ENCODE data around the gene BARX2. TPM values are rescaled to one million over a fixed set of nuclear protein-coding genes. Genes with fewer than 3 reads are reported as not detected.

BARX2 gene
- total RNA-seq, 1 donor from 2014 or later = not detected

DNA sequence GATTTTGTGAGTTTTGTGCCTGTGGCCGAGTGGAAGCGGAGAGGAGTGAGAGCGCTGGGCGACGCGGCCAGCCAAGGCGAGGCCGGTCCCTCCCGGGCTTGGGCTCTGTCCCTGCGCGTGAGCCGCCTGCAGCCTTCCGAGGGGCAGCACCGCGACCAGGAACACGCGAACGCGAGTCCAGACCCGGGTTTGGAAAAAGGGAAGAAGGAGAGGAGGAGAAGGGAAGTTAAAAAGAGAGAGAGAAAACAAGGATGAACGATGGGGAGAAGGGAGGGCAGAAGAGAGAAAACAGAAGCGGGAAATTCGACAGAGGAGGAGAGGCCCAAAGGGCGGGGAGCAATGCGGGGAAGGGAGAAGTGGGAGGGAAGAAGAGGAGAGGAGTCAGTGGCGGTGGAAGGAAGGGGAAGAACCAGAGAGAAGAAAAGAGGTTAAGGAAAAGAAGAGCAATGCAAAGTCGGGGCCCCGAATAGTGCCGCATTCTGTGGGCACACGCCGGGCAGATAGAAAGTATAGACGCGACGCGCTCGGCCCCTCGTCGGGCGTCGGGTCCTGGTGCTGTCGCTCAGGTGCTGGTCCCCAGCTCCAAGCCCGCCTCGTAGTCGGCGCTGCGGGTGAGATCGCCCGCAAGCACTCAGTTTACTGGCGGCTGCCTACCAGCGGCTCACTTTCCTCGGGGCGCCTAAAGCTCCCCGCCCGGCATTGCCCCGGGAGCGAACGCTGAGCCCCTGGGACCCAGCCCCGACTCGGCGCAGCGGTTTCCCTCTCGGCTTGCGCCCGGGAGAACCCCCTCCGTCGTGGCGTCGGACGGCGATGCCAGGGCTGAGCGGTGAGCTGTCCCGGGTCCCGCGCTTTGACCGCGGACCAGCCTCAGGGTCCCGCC, 2.8 kb upstream of the BARX2 start:
- no peak for DNase-seq (ENCODE audit: low spot score)
- intact Hi-C loops (cut with DNase I) = no loop called here

DNA sequence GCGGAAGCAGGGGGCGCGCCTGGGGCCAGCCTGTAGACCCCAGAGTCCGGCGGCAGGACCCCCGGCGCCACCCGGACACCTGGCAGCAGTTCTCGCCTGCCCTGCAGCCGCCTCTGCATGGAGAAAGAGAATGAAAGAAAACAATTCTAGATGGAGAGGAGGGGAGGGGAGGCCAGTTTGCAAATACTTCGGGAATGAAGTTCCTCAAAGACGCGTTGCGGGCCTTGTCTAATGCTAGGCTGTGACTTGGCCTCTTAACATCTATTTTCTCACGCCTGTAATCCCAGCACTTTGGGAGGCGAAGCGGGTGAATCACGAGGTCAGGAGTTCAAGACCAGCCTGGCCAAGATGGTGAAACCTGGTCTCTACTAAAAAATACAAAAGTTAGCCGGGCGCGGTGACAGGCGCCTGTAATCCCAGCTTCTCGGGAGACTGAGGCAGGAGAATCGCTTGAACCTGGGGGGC, 2.1 kb upstream of the BARX2 start:
- DNase-seq (ENCODE audit: low spot score) = no peak
- intact Hi-C loops (cut with DNase I) = no loop called here

DNA sequence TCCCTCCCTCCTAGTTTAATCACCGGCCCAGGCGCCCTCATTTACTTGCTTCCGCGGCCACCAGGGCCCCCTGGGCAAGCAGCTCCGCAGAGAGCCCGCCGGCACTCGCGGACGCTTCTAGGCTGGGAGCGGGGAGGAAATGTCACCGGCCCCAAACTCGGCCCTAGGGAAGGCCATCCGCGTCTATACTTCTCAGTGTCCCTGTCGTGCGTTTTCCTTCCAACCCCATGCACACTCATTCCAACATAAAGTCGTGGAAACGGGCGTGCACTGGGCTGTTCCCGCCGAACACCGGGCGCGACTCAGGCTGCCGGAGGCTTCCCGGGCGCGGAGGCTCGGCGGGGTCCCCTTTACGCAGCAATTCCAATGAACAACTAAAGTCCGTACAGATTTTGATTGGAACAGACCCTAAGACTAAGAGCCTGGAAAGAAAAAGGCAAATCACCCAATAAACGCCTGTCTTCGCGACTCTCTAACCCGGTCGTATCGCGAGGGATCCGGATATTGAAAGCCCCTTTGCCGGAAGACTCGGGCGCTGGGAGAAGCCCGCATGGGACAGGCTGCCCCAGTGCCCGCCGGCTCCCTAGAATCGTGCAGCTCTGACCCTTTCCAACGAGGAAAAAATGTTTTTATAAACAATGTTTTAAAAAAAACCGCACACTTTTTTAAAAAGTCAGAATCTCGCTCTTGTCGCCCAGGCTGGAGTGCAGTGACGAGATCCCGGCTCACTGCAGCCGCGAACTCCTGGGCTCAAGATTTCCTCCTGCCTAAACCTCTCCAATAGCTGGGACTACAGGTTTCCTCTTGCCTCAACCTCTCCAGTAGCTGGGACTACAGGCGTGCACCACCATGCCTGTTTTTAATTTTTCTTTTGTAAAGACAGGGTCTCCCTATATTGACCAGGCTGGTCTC, 1.3 kb upstream of the BARX2 start:
- intact Hi-C loops (cut with DNase I) = no loop called here
- no peak for DNase-seq (ENCODE audit: low spot score)

DNA sequence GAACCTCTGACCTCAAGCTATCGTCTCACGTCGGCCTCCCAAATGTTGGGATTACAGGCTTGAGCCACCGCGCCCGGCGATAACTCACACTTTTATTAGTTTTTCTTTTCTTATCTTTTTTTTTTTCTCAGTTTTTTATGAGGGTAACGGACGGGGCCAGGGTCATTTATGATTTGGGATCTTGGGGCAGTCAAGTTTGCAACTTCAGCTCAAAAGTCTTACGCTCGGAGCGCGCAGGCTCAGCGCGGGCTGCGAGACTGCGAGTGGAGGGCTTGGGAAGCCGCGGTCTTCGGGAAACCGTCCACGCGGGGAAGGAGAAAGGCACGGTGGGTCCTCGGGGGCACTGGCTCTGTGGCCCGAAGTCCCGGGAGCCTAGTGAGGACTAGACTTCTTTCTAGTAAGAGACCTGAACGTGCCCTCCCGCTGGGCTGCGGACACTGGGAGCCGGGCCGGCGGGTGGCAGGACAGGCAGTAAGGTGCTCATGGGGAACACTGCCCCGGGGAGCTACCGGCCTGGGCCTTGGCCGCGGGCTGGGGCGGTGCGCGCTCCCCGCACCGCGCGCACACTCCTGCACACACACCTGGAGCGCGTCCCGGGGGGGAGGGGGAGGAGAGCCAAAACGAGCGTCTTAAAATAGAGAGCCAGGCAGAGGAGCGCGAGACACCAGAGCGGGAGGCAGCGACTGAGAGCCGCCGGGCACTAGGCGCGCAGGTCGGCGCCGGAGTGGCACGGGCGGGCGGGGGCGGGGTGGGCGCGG, 476 bp upstream of the BARX2 start:
- no peak for DNase-seq (ENCODE audit: low spot score)
- intact Hi-C loops (cut with DNase I) = no loop called here

DNA sequence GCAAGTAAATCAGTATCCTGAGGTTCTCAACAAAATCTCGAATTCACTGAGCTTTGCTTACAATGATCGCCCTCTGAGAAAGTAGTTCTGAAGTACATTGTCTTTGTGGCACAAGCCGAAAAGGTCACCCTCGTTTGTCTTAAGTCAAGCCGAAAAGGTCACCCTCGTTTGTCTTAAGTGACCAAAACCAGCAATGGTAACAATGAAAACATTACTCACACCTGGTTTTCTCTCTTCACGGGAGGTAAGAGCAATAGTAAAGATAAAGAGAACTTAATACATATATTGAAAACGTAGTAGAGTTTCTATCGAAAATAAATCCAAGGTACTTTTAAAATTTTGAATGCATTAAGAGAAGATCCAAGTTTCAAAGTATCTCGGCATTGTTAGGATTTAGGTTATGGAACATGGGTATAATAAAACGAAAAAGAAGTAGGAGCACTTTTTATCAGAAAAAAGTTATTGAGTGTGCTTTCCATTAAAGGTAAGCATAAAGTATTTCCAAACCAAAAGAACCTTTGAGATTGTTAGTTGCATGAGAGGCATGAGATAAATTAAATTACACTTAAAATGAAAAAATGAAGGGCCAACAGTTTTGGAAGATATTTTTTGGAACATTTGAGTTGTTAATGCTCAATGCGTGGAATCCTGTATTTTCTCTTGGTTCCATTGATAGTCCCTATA, 1.2 kb downstream of the BARX2 start:
- intact Hi-C loops (cut with DNase I) = no loop called here
- no peak for DNase-seq (ENCODE audit: low spot score)

DNA sequence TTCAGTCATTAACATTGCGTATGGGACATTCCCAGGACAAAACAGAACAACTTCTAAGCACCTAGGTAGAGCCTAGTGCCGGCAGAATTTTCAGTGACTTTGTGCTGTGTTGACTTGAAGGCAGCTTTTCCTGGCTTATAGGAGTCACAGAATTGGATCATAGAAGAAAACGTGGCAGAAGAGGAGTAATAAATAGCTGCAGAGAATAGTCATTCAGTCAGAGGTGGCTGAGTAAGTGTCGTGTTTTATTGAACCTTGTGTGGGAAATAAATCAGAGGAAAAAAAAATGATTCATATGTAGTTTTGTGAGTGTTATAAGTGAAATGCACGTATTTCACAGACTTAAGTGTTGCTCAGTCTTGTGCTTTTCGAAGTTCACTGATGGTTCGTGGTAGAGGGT, 2.1 kb downstream of the BARX2 start:
- intact Hi-C loops (cut with DNase I) = no loop called here

DNA sequence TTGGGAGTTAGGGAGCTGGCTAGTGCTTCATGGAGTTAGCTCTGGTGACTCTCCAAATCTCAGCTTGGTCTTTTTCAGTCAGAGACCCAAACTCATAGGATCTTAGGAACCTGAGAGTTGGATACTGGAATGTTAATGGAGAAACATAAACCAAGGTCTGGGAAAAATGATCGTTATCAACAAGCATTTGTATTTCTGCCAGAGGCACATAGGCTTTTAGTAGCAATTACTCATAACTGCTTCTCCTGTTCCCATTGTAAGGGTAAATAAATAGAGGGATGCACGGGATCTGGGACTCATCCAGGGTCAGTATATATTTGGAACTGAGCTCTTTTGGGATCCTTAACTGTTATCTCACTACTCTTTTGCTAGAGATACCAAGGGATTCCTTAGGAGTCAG, 4.8 kb downstream of the BARX2 start:
- DNase-seq (ENCODE audit: low spot score) = no peak
- intact Hi-C loops (cut with DNase I) = no loop called here

More for the DNA sequence above, 2.1 kb downstream of the BARX2 start:
- no peak for DNase-seq (ENCODE audit: low spot score)

DNA sequence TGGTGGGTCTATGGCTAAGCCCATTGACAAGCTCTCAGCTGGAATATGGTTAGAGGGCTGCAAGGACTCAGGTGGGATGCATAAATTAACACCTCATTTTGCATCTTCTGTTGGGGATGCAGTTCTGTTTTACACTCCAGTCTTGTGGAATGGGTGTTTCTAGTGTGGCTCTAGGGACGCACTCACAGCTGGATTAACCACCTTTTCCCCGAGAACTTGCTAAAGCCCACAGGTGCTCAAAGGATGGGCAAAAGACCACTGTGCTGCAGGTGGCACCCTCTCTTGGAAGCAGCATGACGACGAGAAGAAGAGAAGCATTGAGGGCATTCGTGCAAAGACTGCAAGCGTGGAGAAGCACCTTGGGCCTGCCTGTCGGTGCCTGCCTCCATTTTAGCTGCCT, 6.9 kb downstream of the BARX2 start:
- intact Hi-C loops (cut with DNase I) = no loop called here
- no peak for DNase-seq (ENCODE audit: low spot score)

DNA sequence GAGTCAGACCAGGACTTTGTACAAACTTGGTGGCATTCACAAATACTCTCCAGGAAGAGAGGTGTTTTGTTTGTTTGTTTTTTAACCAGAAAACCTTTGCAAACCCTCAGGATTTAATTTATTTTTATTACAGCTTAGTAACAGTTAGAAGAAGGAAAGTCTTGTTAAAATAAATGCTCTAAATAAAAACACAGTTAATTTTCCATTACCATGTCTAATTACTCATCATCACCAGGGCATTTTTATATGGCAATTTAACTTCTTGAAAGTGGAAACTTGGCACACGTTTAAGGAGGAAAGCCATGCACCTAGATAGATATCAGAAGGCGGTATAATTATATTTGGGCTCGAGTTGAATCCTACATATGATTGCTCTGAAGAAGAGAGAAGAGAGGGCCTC, 7.4 kb downstream of the BARX2 start:
- no peak for DNase-seq (ENCODE audit: low spot score)
- intact Hi-C loops (cut with DNase I) = no loop called here

DNA sequence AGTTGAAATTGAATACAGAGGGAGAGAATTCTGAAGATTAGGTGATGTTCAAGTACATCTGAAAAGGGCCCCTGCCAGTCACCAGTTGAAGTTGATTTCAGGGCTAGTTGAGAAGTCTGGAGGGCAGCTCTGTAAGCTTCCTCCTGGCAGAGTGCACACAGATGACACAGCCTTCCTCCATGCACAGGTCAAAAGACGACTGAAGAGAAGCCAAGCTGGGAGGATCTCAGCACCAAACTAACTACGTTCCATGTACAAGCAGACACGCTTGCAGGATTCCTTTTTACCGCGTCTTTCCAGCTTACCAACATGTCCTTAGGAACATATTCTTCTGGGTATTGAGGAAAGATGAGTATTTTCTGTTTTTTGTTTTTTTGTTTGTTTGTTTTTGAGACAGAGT, 7.9 kb downstream of the BARX2 start:
- intact Hi-C loops (cut with DNase I) = no loop called here
- no peak for DNase-seq (ENCODE audit: low spot score)

DNA sequence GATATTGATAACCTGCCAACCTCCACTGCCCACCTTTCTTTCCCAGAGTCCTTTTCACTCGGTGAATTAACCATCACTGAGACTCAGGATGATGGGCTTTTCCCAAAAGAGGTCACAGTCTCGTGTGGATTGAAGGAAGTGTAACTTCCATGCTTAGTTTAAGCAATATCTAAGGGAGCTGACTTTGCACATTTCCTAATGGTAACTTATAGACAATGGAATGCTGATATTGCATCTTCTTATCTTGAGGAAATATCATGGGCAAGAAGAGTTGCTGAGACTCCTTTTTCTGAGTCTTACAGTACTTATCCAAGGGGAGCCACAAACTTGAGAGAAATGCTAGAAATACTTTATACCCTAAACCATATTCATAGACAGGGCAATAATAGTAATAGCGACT, 8.8 kb downstream of the BARX2 start:
- intact Hi-C loops (cut with DNase I) = no loop called here
- DNase-seq (ENCODE audit: low spot score) = no peak

DNA sequence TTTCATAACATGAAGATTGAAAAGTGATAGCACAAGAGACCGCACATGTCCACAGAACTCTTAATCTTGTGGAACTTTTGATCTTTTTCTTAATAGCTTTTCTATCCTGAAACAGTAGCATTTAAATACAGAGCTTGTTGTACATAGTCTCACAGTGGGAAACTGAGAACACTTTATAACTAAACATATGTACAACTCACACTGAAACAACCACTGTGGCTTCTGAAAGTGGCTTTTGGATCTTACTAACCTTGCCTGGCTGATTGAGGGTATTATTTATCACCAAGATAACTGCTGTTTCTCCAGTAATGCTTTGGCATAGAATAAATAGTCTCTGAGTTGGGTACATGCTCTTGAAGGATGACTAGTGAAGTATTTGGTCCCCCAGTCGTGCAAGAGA, 10.2 kb downstream of the BARX2 start:
- DNase-seq (ENCODE audit: low spot score) = no peak
- intact Hi-C loops (cut with DNase I) = no loop called here

DNA sequence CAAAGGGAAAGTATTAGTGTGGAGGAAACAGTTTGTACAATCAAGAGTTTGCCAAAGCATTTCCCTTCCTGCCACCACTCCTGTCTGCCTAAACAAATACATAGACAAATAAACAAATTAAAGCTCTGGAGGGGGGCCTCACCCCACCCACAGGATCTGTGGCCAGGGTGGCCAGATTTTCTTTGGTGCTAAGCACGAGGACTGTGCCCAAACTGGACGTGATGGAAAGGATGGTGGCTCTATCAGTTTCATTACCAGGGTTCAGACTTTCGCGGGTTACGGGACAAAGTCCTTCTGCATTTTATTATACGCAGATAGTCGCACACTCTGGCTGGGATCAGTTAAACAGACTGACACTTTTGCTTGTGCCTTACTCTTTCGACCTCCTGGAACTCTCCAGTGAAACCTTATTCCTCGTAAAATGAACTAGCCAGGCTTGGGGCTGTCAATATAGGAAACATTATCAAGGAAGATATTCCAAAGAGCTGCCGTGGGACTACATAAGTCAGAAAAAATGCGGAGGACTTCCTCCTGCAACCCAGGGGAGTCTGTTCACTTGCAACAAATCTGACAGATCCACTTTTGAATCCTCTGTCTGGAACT, 11.2 kb downstream of the BARX2 start:
- DNase-seq (ENCODE audit: low spot score) = no peak
- intact Hi-C loops (cut with DNase I) = no loop called here

DNA sequence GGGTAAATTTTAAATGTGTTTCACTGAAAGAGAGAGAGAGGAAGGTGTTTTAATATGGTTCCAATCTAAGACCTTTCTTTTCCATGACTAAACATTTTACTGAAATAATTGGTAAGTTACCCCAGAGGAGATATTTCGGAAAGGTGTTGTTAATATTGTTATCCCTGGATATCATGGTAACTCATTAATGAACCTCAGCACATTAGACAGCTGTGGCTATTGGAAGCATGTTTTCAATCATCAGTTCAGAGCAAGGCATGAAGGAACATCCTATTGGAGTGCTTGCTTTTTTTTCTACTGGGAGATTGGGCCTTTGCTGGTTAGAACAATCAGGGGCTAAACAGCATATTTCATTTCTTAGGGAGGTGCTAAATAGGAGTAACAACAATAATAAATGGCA, 11.8 kb downstream of the BARX2 start:
- no peak for DNase-seq (ENCODE audit: low spot score)
- intact Hi-C loops (cut with DNase I) = no loop called here

DNA sequence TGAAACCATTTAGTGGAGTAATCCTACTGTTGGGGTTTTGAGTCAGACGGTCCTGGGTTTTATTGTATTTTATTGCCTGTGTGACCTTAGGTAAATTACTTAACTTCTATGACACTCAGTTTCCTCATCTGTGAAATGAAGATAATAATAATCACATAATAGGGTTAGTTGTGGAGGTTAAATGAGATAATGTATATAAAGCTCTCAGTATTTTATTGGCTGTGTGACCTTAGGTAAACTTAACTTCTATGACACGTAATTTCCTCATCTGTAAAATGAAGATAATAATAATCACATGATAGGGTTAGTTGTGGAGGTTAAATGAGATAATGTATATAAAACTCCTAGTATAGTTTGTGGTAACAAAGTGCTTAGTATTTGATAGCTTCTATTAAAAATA, 13.2 kb downstream of the BARX2 start:
- intact Hi-C loops (cut with DNase I) = no loop called here
- no peak for DNase-seq (ENCODE audit: low spot score)

DNA sequence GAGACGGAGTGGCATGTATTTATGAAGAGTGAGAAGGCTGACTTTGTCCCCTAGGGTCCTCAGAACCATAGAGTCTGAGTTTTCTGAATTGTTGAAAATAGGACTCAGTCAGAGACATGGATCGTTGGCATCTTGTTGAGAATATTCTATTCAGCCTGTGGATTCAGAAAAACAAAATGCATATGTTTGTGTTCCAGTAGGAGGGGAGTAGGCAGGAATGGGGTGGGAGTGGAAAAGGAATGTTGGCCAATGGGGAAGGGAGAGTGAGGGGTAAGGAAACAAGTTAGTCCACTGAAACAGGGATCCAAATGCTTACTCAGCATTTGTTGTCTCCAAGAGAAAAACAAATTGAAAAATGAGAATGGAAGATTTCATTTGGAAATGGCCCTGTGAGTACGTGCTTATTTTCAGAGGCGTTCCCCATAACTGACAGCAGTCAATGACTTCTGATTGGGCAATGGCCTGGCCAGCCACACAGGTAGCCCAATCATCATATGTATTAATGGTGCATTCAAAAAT, 14.7 kb downstream of the BARX2 start:
- intact Hi-C loops (cut with DNase I) = no loop called here
- no peak for DNase-seq (ENCODE audit: low spot score)

DNA sequence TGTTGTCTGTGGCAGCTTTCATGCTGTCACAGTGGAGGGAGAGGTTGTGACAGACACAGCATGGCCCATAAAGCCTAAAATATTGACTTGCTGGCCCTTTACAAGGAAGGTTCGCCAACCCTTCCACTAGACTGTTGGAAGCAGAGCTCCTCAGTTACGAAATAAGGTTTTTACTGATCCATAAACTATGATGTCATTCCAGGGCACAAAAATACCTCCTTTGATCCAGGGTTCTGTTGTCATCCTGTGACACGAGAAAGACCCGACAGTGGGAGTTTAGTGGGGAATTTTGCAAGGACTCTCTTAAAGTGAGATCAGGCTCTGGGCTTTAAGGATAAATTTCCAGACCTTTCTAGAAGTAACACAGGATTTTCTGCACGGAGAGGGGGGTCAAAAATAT, 15.7 kb downstream of the BARX2 start:
- DNase-seq (ENCODE audit: low spot score) = no peak
- intact Hi-C loops (cut with DNase I) = no loop called here

DNA sequence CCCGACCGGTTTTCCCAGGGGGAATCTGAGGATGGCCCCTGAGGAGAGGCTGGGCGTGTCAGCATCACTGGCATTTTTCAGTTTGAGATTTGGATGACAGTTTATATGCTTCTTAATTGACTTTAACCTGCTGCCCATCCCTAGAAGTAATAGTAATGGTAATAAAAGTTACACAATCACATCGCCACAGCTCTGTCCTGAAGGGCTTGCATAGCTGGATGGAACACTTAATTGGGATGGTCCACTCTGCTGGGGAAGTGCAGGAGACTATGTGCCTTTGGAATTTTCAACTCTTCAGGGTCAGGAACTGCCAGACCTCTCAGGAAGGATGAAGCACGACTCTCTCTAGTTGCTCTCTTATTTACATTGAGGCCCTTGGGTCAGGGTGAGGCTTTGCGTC, 16.2 kb downstream of the BARX2 start:
- no peak for DNase-seq (ENCODE audit: low spot score)
- intact Hi-C loops (cut with DNase I) = no loop called here

DNA sequence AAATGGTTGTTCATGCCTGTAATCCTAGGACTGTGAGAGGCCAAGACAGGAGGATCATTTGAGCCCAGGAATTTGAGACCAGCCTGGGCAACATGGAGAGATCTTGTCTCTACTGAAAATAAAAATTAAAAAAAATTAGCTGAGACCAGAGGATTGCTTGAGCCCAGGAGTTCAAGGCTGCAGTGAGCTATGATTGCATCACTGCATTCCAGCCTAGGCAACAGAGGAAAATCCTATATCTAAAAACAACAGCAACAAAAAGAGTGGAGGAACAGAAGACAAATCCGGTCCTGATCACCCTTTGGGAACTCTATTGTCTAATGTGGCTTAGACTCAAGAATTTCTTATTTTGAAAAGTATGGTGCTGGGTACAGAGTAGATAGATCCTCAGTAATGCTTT, 17.3 kb downstream of the BARX2 start:
- DNase-seq (ENCODE audit: low spot score) = no peak
- intact Hi-C loops (cut with DNase I) = no loop called here
